AG09319 (cell line): Measurements from ENCODE around the gene PHAF1.

Experiments
- DNase-seq: peaks from one replicate; pipeline ENCODE4 v3.0.0-alpha.2; 2010; ENCODE audit warnings: low read depth; ENCODE audit errors: extremely low read depth
- TF ChIP-seq, protein P1 (sequence below): IDR thresholded peaks from 2 replicates; pipeline ENCODE4 v1.5.1; 2011; ENCODE audit warnings: low read depth, mild to moderate bottlenecking, inconsistent platforms, low read length, moderate library complexity

The PHAF1 gene

GRCh38 chr16:67183627-67184452 is 74.1 kb downstream of the PHAF1 start, which contains the start of gene MATCAP1:
Gene MATCAP1, minus strand, starts transcription at chr16:67183963. Its CDS starts 3,353 bp downstream, at chr16:67180610.
- DNase-seq: peak; percentile 93
- TF ChIP-seq, protein P1, sequence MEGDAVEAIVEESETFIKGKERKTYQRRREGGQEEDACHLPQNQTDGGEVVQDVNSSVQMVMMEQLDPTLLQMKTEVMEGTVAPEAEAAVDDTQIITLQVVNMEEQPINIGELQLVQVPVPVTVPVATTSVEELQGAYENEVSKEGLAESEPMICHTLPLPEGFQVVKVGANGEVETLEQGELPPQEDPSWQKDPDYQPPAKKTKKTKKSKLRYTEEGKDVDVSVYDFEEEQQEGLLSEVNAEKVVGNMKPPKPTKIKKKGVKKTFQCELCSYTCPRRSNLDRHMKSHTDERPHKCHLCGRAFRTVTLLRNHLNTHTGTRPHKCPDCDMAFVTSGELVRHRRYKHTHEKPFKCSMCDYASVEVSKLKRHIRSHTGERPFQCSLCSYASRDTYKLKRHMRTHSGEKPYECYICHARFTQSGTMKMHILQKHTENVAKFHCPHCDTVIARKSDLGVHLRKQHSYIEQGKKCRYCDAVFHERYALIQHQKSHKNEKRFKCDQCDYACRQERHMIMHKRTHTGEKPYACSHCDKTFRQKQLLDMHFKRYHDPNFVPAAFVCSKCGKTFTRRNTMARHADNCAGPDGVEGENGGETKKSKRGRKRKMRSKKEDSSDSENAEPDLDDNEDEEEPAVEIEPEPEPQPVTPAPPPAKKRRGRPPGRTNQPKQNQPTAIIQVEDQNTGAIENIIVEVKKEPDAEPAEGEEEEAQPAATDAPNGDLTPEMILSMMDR: no peak

GRCh38 chr16:67184453-67184994 is 74.8 kb downstream of the PHAF1 start:
- TF ChIP-seq, protein P1: no peak
- no peak for DNase-seq

GRCh38 chr16:67184995-67185650 is 75.4 kb downstream of the PHAF1 start:
- TF ChIP-seq, protein P1: peak; percentile 85
- DNase-seq: peak; percentile 76

GRCh38 chr16:67185651-67186134 is 76.0 kb downstream of the PHAF1 start:
- no peak for DNase-seq
- TF ChIP-seq, protein P1: no peak

DNA sequence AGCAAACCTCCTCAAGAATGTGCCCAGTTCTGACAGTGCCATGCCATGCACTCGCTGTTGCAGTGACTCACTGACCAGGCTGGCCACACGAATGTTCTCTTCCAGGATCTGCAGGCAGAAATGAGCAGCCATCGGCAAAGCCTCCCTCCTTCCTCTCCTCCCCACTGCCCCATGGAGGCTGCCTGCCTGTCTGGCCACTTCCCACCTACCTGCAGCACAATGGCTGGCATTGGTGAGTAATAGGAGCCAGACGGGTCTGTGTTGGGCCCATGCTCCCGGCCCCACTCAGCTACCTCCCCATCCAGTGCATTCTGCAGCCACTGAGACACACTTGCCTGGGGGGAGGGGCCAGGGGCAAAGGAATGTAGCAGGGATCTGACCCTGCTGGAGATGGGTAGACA is 76.8 kb downstream of the PHAF1 start:
- DNase-seq: no peak
- TF ChIP-seq, protein P1: no peak

GRCh38 chr16:67187175-67187890 is 77.6 kb downstream of the PHAF1 start:
- TF ChIP-seq, protein P1: no peak
- no peak for DNase-seq
